Activated CD8-positive, alpha-beta memory T cell treated with anti-CD3 and anti-CD28 coated beads, Interleukin-2, amount 50 U/mL, for 1 hour (primary cell): ENCODE data around the gene B4GALNT3.

Source experiments
- DNase-seq: peaks from one replicate; pipeline ENCODE4 v3.0.0-alpha.2; 2020; ENCODE audit errors: extremely low read depth

B4GALNT3 gene

GRCh38 chr12:538731-539539 is 79.2 kb downstream of the B4GALNT3 start:
- peak; percentile 59 for DNase-seq

- no peak for DNase-seq
These were observed 80.0 kb downstream of the B4GALNT3 start for GRCh38 chr12:539540-540310.

GRCh38 chr12:541676-542324 is 82.1 kb downstream of the B4GALNT3 start:
- DNase-seq: no peak

- no peak for DNase-seq
These were observed 82.8 kb downstream of the B4GALNT3 start for GRCh38 chr12:542395-543113.

- no peak for DNase-seq
These were observed 83.3 kb downstream of the B4GALNT3 start for GRCh38 chr12:543114-543451.

GRCh38 chr12:544142-544541 is 84.4 kb downstream of the B4GALNT3 start:
- no peak for DNase-seq

GRCh38 chr12:544941-545635 is 85.3 kb downstream of the B4GALNT3 start:
- no peak for DNase-seq

GRCh38 chr12:545835-546234 is 86.1 kb downstream of the B4GALNT3 start:
- DNase-seq: no peak

GRCh38 chr12:546265-546919 is 86.7 kb downstream of the B4GALNT3 start:
- no peak for DNase-seq

GRCh38 chr12:546920-547845 is 87.4 kb downstream of the B4GALNT3 start:
- no peak for DNase-seq

- DNase-seq: no peak
These were observed 88.2 kb downstream of the B4GALNT3 start for GRCh38 chr12:547883-548470.

- DNase-seq: no peak
These were observed 89.8 kb downstream of the B4GALNT3 start for GRCh38 chr12:549476-550082.

GRCh38 chr12:550473-551260 is 90.9 kb downstream of the B4GALNT3 start:
- DNase-seq: no peak

- DNase-seq: no peak
These were observed 92.7 kb downstream of the B4GALNT3 start for GRCh38 chr12:552466-552865.

- no peak for DNase-seq
These were observed 93.7 kb downstream of the B4GALNT3 start for GRCh38 chr12:553216-554000.

GRCh38 chr12:554001-554285 is 94.2 kb downstream of the B4GALNT3 start:
- no peak for DNase-seq

- DNase-seq: no peak
These were observed 96.8 kb downstream of the B4GALNT3 start for GRCh38 chr12:556498-556897.

- no peak for DNase-seq
These were observed 98.8 kb downstream of the B4GALNT3 start for GRCh38 chr12:558580-558979.
